GM18951 (cell line): ENCODE measurements around the gene KAZN.

Experiments used
- POLR2A ChIP-seq: IDR thresholded peaks from 4 replicates; pipeline ENCODE4 v1.6.1; 2011; ENCODE audit warnings: mild to moderate bottlenecking; ENCODE audit not compliant: insufficient read length, insufficient read depth; ENCODE audit errors: extremely low read depth
- in situ Hi-C: fragments of 300-500 bp; cut with MboI; formaldehyde crosslinking; loops from one replicate; pipeline ENCODE4 v1.12.0; 2022; ENCODE audit warnings: low sequenced_read_pairs, mixed read lengths, inconsistent platforms; ENCODE audit not compliant: unreplicated experiment

KAZN gene

GRCh38 chr1:15155191-15155590, 556.7 kb downstream of the KAZN start:
- in situ Hi-C loops = no loop called here

DNA sequence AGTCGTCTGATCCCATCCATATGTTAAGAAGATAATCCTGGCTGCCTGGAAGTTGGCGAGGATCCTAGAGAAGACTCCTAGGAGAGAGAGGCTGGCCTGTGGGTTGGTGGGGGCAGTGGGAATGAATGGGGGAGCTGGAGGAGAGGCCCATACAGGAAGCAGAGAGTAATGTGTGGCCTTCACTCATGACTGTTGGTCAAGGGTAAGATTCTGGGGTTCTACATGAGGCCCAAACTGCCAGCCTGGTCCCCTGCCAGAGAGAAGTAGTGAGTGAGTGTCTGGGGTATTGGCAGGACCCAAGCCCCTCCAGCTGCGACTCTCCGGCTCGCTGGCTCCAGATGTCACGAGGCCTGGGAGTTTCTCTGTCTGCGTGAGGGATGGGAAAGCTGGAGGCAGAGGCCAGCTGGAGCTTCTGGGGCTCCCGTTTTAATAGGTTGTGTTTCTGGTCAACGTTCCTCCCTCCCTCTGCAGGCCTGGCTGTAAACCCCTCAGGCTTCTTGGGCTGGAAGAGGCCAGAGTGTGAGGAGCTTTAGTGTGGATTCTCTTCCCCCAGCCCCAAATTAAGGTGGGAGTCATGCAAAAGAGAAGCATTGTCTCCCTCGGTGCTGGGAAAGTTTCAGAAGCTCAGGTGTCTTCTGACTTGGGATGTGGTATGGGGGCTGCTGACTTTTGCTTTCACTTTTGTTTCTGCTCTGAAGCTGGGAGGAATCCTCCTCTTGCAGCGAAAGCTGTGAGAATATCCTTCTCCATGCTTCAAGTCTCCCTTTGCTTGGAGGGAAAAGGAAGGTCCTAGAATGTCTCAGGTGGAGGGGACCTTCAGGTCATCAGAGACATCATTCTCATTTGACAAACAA, 557.6 kb downstream of the KAZN start:
- no peak for TF ChIP-seq POLR2A
- in situ Hi-C loops = no loop called here

More at GRCh38 chr1:15155191-15155590, 556.7 kb downstream of the KAZN start:
- TF ChIP-seq POLR2A = no peak

DNA sequence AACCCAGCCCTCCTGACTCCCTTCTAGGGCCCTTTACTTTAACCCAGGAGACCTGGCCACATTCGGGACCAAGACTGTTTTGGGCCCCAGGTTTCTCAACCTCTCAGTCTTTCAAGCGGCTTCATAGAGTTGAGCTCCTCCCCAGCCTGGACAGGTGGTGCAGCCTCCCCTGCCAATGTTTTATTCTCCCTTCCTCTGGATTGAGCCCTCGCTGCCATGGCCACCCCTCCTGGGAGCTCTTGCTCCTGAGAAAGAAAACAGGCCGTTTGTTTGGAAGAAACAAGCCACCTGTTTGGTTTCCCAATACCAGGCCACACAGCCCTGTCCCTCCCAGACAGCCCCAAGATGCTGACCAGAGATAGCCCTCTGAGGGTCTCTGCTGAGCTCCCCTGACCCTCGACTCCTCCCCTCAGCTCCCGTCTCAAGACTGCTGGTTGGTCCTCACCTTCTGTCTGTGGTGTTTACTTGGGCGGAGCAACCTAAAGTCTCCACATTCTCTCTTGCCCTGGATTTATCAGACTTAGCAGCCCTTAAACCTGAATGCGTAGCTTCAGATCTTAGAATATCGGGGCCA, 558.4 kb downstream of the KAZN start:
- in situ Hi-C loops = no loop called here
- TF ChIP-seq POLR2A = no peak

- in situ Hi-C loops = no loop called here
Observed at GRCh38 chr1:15157524-15158399, 559.3 kb downstream of the KAZN start.

DNA sequence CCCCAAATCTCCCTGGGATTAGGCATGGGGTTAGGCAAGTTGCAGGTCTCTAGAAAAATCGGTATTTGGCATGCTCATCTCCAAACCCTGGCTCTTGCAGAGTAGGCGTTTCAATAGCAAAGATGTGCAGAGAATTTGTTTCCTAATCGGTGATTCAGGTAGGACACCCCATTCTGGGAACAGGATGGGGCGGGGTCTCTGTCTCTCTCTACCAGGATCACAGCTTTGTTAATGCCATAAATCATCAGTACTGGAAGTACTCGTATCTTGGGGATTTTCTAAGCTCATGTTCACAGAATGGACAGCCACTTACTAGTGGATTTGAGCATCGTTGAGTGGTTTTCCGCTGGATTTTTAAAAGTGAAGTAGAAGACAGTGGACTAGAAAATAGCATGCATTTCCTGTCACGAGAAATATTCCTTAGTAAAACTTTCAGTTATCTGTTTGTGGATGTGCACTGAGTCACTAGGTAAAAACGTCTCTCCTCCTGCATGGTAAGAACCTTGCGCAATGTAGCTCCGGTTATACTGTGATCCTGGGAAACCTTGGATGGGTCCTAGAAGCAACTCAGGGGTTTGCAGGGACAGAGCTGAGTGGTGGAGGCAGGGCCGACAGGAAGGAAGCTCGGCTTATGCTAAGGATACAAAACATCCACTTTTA, 560.2 kb downstream of the KAZN start:
- in situ Hi-C loops = no loop called here
- no peak for TF ChIP-seq POLR2A

More at GRCh38 chr1:15157524-15158399, 559.3 kb downstream of the KAZN start:
- no peak for TF ChIP-seq POLR2A

- in situ Hi-C loops = no loop called here
- no peak for TF ChIP-seq POLR2A
Observed at GRCh38 chr1:15159166-15159555, 560.7 kb downstream of the KAZN start.

- no peak for TF ChIP-seq POLR2A
- in situ Hi-C loops = no loop called here
Observed at GRCh38 chr1:15160626-15161025, 562.1 kb downstream of the KAZN start.

DNA sequence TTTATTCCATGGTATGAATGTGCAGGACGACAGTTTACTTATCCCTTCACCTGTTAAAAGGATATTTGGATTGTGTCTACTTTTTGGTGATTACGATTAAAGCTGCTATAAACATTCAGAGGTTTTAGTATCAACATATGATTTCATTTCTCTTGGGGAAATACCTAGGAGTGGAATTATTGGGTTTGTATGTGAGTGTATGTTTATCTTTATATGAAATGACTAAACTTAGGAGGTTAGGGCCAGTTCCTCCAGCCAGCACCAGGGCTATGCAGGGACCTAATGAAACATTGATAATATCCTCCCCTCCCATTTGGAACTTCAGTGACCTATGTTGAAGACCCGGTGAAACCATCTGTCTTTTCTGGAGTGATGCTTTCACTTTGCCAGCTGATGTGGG, 568.9 kb downstream of the KAZN start:
- in situ Hi-C loops = no loop called here
- no peak for TF ChIP-seq POLR2A
